Spleen (tissue), 11 donors: Measurements from ENCODE around the gene NFIB. TPM values are rescaled to one million over a fixed set of nuclear protein-coding genes. Genes with fewer than 3 reads are reported as not detected.
A peak's percentile ranks its signal among the peaks of the same experiment; 100 is the strongest.

Experiments used
- DNase-seq: peaks from one replicate; pipeline ENCODE4 v3.0.0-alpha.2; 2020
- H3K27ac ChIP-seq, 8 donors: fragments of 200-600 bp; sonication (generic) in 7 of 8; 1 replicate in 4 of 8; 2 replicates in 4 of 8; pipeline versions ENCODE4 v1.5.0 to v1.8.0; 2016 to 2021; ENCODE audit warnings: inconsistent platforms in 4 of 8, mild to moderate bottlenecking in 4 of 8, moderate library complexity in 1 of 8
- H3K27me3 ChIP-seq, 7 donors: fragments of 200-600 bp; sonication (generic) in 6 of 7; replicated peaks in 1 of 7; 1 replicate in 4 of 7; 2 replicates in 3 of 7; pipeline versions ENCODE4 v1.5.0 to v1.8.0; 2016 to 2021; ENCODE audit warnings: inconsistent platforms in 3 of 7, mild to moderate bottlenecking in 1 of 7
- H3K36me3 ChIP-seq, 6 donors: fragments of 200-600 bp; sonication (generic) in 5 of 6; 1 replicate in 4 of 6; 2 replicates in 2 of 6; pipeline versions ENCODE4 v1.5.0 to v1.8.0; 2016 to 2021; ENCODE audit warnings: inconsistent platforms in 2 of 6
- H3K4me1 ChIP-seq, 6 donors: fragments of 200-600 bp; sonication (generic) in 5 of 6; 1 replicate in 3 of 6; 2 replicates in 3 of 6; pipeline versions ENCODE4 v1.5.0 to v1.8.0; 2016 to 2021; ENCODE audit warnings: inconsistent platforms in 3 of 6
- H3K4me3 ChIP-seq, 8 donors: fragments of 200-600 bp; sonication (generic) in 7 of 8; 1 replicate in 4 of 8; 2 replicates in 4 of 8; pipeline versions ENCODE4 v1.5.0 to v1.8.0; 2016 to 2021; ENCODE audit warnings: inconsistent platforms in 4 of 8, mild to moderate bottlenecking in 4 of 8, moderate library complexity in 2 of 8
- H3K9me3 ChIP-seq, 8 donors: fragments of 200-600 bp; sonication (generic) in 7 of 8; 1 replicate in 4 of 8; 2 replicates in 4 of 8; pipeline versions ENCODE4 v1.5.0 to v1.8.0; 2016 to 2021; ENCODE audit warnings: inconsistent platforms in 4 of 8
- POLR2A ChIP-seq, 3 donors: fragments of 450-650 bp; IDR thresholded peaks; one replicate each; pipeline ENCODE4 v1.5.1; 2017; ENCODE audit warnings: antibody characterized with exemption in 3 of 3, mild to moderate bottlenecking in 1 of 3
- POLR2AphosphoS5 ChIP-seq, 3 donors: sonication (generic); formaldehyde crosslinking; IDR thresholded peaks; one replicate each; pipeline ENCODE4 v1.5.1; 2017; ENCODE audit warnings: antibody characterized with exemption in 3 of 3
- WGBS, 5 donors: extraction: QIAGEN DNeasy Blood & Tissue Kit in 3 of 5; methylation state at CpG; one replicate each; pipeline versions ENCODE4 v1.1.5 to v1.1.7; 2013 to 2018; 5-methylcytosine and 5-hydroxymethylcytosine counted together
- intact Hi-C: fragments of 100-400 bp; cut with DNase I; formaldehyde crosslinking; loops from one replicate; pipeline ENCODE4 v1.15.0; 2023; ENCODE audit warnings: low total_unique reads
- polyA plus RNA-seq, 3 donors: library from polyadenylated mRNA; stranded (reverse); fragments of 200-250 nt; gene quantifications; one replicate each; pipeline ENCODE4 v1.2.1, GENCODE V29; 2013
- total RNA-seq, 7 donors: library from RNA; depleted of rRNA in 3 of 7; stranded (reverse); fragments of >200 nt in 3 of 7; fragmentation: NEBNext Ultra II Directional in 4 of 7; extraction: Animal tissue kit (Norgen Biotek cat#: 25700) in 4 of 7; gene quantifications; one replicate each; pipeline versions ENCODE4 v1.1.0 to v1.2.1, GENCODE V29; 2016 to 2021
- TF ChIP-seq, protein P1 (sequence below), 11 experiments: fragments of 200-600 bp in 7 of 11; fragments of 450-650 bp in 4 of 11; sonication (generic) in 4 of 11; IDR thresholded peaks in 8 of 11; conservative IDR thresholded peaks in 3 of 11; 1 replicate in 7 of 11; 2 replicates in 4 of 11; pipeline versions ENCODE4 v1.4.0 to v1.8.0; 2016 to 2021; ENCODE audit warnings: antibody characterized with exemption in 11 of 11, inconsistent platforms in 4 of 11, mild to moderate bottlenecking in 1 of 11
- donor health status: healthy with polysubstance abuse.
- donor health status: DM: no; HTN: no; CAD: no; lungs with moderate emphysema.
- donor health status: DM: no; HTN: no; CAD: no.
- donor health status: Bipolar disorder and iron deficiency.
- donor health status: healthy.
- donor health status: DM: no; HTN: no; CAD: no.
- donor health status: DM: yes; HTN: yes; CAD: no.

Gene NFIB
- total and polyA plus RNA-seq, 10 donors = 3.6 to 96.8 (median 48.4) TPM

DNA sequence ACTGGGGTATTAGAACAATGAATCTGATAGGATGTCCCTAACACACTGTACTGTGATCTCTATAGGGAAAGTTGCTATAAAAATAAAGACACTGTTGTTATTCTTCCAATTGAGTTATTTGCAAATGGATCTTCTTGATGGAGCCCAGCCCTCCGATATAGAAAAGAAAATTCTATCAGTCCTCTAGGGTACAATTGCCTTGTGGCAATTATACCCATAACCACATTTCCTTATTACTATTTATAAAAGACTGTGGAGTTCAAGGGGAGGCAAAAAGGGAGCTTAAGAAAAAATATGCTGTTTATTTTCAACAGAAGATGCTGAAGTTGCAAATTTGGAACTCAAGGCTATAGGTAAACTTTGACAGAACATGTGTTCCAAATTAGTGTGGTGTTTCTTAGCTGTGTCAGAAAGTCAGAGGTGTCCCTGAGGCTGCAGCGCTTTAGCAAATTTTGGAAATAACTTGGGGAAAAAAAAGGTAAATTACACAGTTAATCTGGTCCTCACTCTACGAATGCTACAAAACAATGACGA is 116.5 kb downstream of the NFIB start:
- no peaks in the 10 kb centered on the region for H3K36me3 ChIP-seq
- H3K4me1 ChIP-seq = peaks cover 4 to 47% (median 12%) of the 10 kb centered on the region in 6 donors
- H3K4me3 ChIP-seq = no peak overlapping the region
- WGBS, 5 donors = 74 to 79% (median 77%) methylated on average over 4 of the region's 4 CpGs
- intact Hi-C loops = no loop called here
- H3K27ac ChIP-seq = peak overlapping the region in 2 of 8 donors; percentile 57 to 69
- TF ChIP-seq, protein P1, sequence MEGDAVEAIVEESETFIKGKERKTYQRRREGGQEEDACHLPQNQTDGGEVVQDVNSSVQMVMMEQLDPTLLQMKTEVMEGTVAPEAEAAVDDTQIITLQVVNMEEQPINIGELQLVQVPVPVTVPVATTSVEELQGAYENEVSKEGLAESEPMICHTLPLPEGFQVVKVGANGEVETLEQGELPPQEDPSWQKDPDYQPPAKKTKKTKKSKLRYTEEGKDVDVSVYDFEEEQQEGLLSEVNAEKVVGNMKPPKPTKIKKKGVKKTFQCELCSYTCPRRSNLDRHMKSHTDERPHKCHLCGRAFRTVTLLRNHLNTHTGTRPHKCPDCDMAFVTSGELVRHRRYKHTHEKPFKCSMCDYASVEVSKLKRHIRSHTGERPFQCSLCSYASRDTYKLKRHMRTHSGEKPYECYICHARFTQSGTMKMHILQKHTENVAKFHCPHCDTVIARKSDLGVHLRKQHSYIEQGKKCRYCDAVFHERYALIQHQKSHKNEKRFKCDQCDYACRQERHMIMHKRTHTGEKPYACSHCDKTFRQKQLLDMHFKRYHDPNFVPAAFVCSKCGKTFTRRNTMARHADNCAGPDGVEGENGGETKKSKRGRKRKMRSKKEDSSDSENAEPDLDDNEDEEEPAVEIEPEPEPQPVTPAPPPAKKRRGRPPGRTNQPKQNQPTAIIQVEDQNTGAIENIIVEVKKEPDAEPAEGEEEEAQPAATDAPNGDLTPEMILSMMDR (IDR thresholded peaks at IDR 0.05 in 8 of 11, conservative IDR thresholded peaks at IDR 0.05 in 3 of 11) = no peak
- TF ChIP-seq POLR2AphosphoS5 (IDR thresholded peaks at IDR 0.05) = no peak
- TF ChIP-seq POLR2A (IDR thresholded peaks at IDR 0.05) = no peak
- no peaks in the 10 kb centered on the region for H3K9me3 ChIP-seq
- DNase-seq = no peak
- H3K27me3 ChIP-seq = no peaks in the 10 kb centered on the region

DNA sequence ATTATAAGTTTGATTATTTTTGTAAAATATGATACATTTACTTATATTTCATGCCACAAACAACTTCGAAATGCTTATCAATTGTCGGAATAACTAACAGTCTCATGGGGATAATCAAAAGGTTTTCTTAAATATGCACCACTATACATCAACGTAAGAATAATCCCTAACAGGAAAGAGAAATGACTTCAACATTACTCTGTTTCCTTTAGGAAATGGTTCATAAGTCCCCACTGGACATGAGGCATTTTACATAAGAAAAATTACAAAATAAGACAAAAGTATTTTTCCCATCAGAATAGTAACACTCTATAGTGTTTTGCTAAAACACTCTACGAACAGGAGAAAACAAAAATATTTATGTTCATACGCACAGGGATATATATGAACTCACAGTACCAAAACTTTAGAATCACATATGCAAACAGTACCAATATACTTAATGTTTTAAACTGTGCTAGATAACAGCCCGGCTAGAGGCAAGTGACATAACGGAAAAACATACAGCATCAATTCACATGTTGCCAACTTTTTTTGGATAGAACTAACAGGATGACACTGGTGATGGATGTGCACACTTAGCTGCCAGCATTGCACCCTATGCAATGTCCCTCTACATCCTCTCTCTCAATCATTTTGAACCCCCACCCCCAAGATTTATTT is 120.5 kb downstream of the NFIB start:
- TF ChIP-seq, protein P1 (IDR thresholded peaks at IDR 0.05 in 8 of 11, conservative IDR thresholded peaks at IDR 0.05 in 3 of 11) = no peak
- TF ChIP-seq POLR2AphosphoS5 (IDR thresholded peaks at IDR 0.05) (no peak), POLR2A (IDR thresholded peaks at IDR 0.05) (no peak)
- H3K4me1 ChIP-seq = peaks cover 0 to 35% (median 3%) of the 10 kb centered on the region in 6 donors
- H3K4me3 ChIP-seq = no peak overlapping the region
- H3K27ac ChIP-seq = no peak overlapping the region
- DNase-seq = no peak
- no peaks in the 10 kb centered on the region for H3K9me3 ChIP-seq
- H3K27me3 ChIP-seq = no peaks in the 10 kb centered on the region
- H3K36me3 ChIP-seq = no peaks in the 10 kb centered on the region
- WGBS, 5 donors = 69 to 80% (median 77%) methylated on average over 7 of the region's 7 CpGs
- intact Hi-C loops = no loop called here

DNA sequence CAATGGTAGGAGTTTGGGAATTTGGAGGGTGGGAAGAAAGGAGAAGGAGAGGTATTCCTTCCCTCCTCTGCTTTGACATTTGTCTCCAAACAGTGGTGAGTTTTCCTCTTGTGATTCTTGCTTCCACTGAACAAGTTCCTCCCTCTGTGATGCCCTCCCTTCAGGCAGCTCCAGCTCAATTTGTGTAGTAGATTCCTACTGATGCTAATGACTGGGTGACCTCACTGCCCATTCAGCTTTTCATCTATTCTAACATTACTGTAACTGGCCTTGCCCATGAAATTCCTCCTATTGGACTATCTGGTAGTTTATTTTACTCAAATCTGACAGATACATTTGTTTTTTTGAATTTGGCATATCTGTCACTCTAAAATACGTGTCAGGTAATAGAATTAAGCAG is 121.4 kb downstream of the NFIB start:
- H3K4me1 ChIP-seq = peaks cover 0 to 26% (median 2%) of the 10 kb centered on the region in 6 donors
- H3K9me3 ChIP-seq = no peaks in the 10 kb centered on the region
- TF ChIP-seq, protein P1 (IDR thresholded peaks at IDR 0.05 in 8 of 11, conservative IDR thresholded peaks at IDR 0.05 in 3 of 11) = no peak
- TF ChIP-seq POLR2A (IDR thresholded peaks at IDR 0.05) = no peak
- TF ChIP-seq POLR2AphosphoS5 (IDR thresholded peaks at IDR 0.05) = no peak

DNA sequence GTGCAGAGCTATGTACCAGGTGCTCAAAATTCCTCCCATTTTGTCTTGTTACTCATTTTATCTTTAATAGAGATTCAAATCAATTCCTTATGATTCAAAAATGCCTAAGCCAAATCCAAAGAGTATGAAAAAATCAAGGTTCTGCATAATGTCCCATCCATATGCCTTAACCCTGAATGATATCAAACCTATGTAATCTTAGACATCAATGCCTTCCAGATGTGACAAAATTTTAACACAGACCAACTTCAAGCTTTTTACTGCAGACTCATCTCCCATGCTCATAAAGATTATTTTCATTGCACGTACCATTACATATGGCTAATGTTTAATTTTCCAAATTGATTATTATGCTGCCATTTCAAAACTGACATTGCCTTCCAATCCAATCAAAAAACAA is 122.4 kb downstream of the NFIB start:
- no peak overlapping the region for H3K27ac ChIP-seq
- H3K9me3 ChIP-seq = no peaks in the 10 kb centered on the region
- WGBS, 5 donors = 87 to 98% (median 92%) methylated on average over 1 of the region's 1 CpG
- intact Hi-C loops = no loop called here
- DNase-seq = no peak
- TF ChIP-seq, protein P1 (IDR thresholded peaks at IDR 0.05 in 8 of 11, conservative IDR thresholded peaks at IDR 0.05 in 3 of 11) = no peak
- TF ChIP-seq POLR2AphosphoS5 (IDR thresholded peaks at IDR 0.05) (no peak), POLR2A (IDR thresholded peaks at IDR 0.05) (no peak)
- H3K4me3 ChIP-seq = no peak overlapping the region
- H3K4me1 ChIP-seq = peaks cover 0 to 16% (median 2%) of the 10 kb centered on the region in 6 donors
- H3K36me3 ChIP-seq = no peaks in the 10 kb centered on the region
- no peaks in the 10 kb centered on the region for H3K27me3 ChIP-seq

More for the DNA sequence above, 121.4 kb downstream of the NFIB start:
- WGBS, 5 donors = 67 to 82% (median 74%) methylated on average over 1 of the region's 1 CpG
- DNase-seq = no peak
- intact Hi-C loops = no loop called here
- Histone ChIP-seq H3K36me3 (no peaks in the 10 kb centered on the region), H3K27ac (no peak overlapping the region), H3K27me3 (no peaks in the 10 kb centered on the region), H3K4me3 (no peak overlapping the region)
